ENCODE measurements around the gene FLNB. TPM values are rescaled to one million over a fixed set of nuclear protein-coding genes. Genes with fewer than 3 reads are reported as not detected.
A peak's percentile ranks its signal among the peaks of the same experiment; 100 is the strongest.

Gene FLNB
- total and polyA plus RNA-seq, 2 of the 13 experiments (the other 11 are each of a cell fraction or from before 2014, with no cell fraction given), result 106 to 130 TPM

GRCh38 chr3:57992452-57993213, 15.6 kb upstream of the FLNB start (continued):
- TF ChIP-seq BCL3 (CRISPR knock-in tag; IDR thresholded peaks at IDR 0.05) (no peak), ZNF710 (CRISPR knock-in tag; IDR thresholded peaks at IDR 0.05; ENCODE audit: borderline replicate concordance) (peak; percentile 92), ARID2 (CRISPR knock-in tag; IDR thresholded peaks at IDR 0.05; ENCODE audit: borderline replicate concordance) (no peak), ZKSCAN1 (IDR thresholded peaks at IDR 0.05; ENCODE audit: low read length) (no peak), ZNF713 (CRISPR knock-in tag; IDR thresholded peaks at IDR 0.05) (no peak), ZNF44 (CRISPR knock-in tag; IDR thresholded peaks at IDR 0.05) (no peak), FOXA3 (CRISPR knock-in tag; IDR thresholded peaks at IDR 0.05) (peak; percentile 98), GABPA (IDR thresholded peaks at IDR 0.05; ENCODE audit: low read depth, low read length) (no peak), GABPA (CRISPR knock-in tag; IDR thresholded peaks at IDR 0.05; ENCODE audit: low read depth) (0 out of 2 replicates have a peak, but pooled peaks have one; percentile 2)
